Activated B cell treated with CpG ODN at 0.5 μM for 24 hours (primary cell): Measurements from ENCODE around the gene DGAT2L6. TPM values are rescaled to one million over a fixed set of nuclear protein-coding genes. Genes with fewer than 3 reads are reported as not detected.

ENCODE experiments used
- ATAC-seq: fragments of 200-7000 bp; cut with Tn5 transposase; one replicate; pipeline ENCODE4 v1.10.0; 2021; ENCODE audit warnings: low read depth, mild to moderate bottlenecking, moderate library complexity
- CTCF ChIA-PET: fragments of 350-600 bp; sonication (Branson Sonifier 250); formaldehyde crosslinking; loops from one replicate; lab custom pipeline; 2021; ENCODE audit warnings: antibody characterized with exemption; lab: Charles Lee
- POLR2A ChIA-PET: fragments of 350-600 bp; sonication (Branson Sonifier 250); formaldehyde crosslinking; loops from one replicate; lab custom pipeline; 2021; ENCODE audit warnings: antibody characterized with exemption; lab: Charles Lee
- DNase-seq: peaks from one replicate; pipeline ENCODE4 v3.0.0; 2022
- H3K27ac Mint-ChIP-seq: one replicate; pipeline ENCODE4 v1.8.0; 2020; ENCODE audit warnings: mixed read lengths
- H3K27me3 Mint-ChIP-seq: one replicate; pipeline ENCODE4 v1.8.0; 2021; ENCODE audit warnings: mixed read lengths
- H3K36me3 Mint-ChIP-seq: one replicate; pipeline ENCODE4 v1.8.0; 2021; ENCODE audit warnings: low read depth, mixed read lengths
- H3K4me1 Mint-ChIP-seq: one replicate; pipeline ENCODE4 v1.8.0; 2021; ENCODE audit warnings: mixed read lengths
- H3K4me3 Mint-ChIP-seq: one replicate; pipeline ENCODE4 v1.8.0; 2020; ENCODE audit warnings: mild to moderate bottlenecking, mixed read lengths
- H3K9me3 Mint-ChIP-seq: one replicate; pipeline ENCODE4 v1.8.0; 2020; ENCODE audit warnings: mixed read lengths
- intact Hi-C: fragments of 100-400 bp; cut with micrococcal nuclease; formaldehyde crosslinking; loops from one replicate; pipeline ENCODE4 v1.15.1; 2024
- total RNA-seq: library from RNA; stranded (reverse); gene quantifications from 2 replicates; pipeline ENCODE4 v1.2.3, GENCODE V29; 2022
- TF ChIP-seq, protein P1 (sequence below): fragments of 200-600 bp; IDR thresholded peaks from one replicate; pipeline ENCODE4 v1.8.0; 2022; ENCODE audit warnings: antibody characterized with exemption, mild to moderate bottlenecking

DGAT2L6 gene
- total RNA-seq, 1 donor from 2014 or later = not detected

DNA sequence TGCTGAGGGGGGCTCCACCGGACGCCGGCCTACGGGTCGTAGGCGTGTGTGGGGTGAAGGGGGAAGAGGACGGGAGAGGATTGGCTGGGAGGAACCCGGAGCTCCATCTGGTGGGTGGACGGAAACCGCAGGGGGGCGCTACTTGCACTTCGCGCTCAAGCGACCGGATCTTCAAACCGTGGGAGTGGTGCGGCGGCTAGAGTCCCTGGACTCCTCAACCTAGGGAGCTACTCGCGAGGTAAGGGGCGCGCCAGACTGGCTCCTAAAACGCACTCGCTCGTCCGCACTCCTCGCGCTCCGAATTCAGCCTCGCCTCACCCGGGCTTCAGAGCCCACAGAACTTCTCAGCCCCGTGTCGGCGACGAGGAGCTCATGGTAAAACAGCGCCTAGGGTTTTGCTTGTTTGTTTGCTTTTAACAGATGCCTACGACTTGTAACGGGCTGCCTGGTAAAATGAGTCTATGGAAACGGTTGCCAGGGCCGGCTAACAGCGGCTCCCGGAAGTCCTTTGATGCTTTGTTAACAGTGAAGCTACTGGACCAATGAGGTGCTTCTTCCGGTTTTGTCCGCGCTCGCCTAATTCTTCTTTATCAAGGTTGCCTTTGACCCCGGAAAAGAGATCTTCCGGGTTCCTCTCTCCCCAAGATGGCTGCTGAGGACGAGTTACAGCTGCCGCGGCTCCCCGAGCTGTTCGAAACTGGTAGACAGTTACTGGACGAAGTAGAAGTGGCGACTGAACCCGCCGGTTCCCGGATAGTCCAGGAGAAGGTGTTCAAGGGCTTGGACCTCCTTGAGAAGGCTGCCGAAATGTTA, 43.8 kb upstream of the DGAT2L6 start, which contains the start of gene IGBP1:
IGBP1 (plus strand) TSS at position 145 of the 813 bp plus-strand sequence; CDS start at position 646, 501 bp downstream.
- CTCF ChIA-PET = interaction anchor here (1.0 to 1.4 kb wide), 4 partner anchors 32 to 596 kb away, joined by 3 to 7 read pairs (median 3); no protein-coding TSS in a partner anchor

DNA sequence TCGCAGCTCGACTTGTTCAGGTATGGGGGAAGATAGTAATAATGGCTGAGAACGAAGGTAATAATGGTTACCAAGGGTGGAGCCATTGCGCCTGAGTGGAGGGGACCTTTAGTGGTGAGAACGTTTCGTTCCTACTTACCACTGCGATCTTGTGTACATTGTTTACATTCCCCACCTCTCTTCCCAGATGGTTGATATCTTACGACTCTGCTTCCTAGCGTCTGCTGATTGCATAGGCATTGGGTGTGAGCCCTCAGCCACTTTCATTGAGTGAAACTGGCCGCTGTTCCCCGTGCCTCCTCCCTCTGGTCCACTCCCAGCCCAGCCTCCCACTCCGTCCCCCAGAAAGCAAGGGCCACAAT, 43.2 kb upstream of the DGAT2L6 start:
- peaks cover 22% of the 10 kb centered on the region for H3K36me3 Mint-ChIP-seq
- CTCF ChIA-PET = interaction anchor here (1.0 to 1.4 kb wide), 4 partner anchors 31 to 596 kb away, joined by 3 to 7 read pairs (median 3); no protein-coding TSS in a partner anchor

More for the DNA sequence above, 43.8 kb upstream of the DGAT2L6 start, which contains the start of gene IGBP1:
- Mint-ChIP-seq H3K27ac (peak within 1 kb of the TSS; percentile 96), H3K36me3 (peaks cover 22% of the 10 kb centered on the region), H3K4me1 (peaks cover 29% of the 10 kb centered on the region), H3K27me3 (no peaks in the 10 kb centered on the region), H3K9me3 (no peaks in the 10 kb centered on the region), H3K4me3 (peak within 1 kb of the TSS; percentile 99)
- intact Hi-C loops = loop anchor here (1.0 to 10.0 kb wide), 6 partner anchors 157 to 1305 kb away; partner anchors contain the start of genes FOXO4, KIF4A and PJA1
- peak; percentile 82 for ATAC-seq
- POLR2A ChIA-PET = interaction anchor here (0.5 to 1.6 kb wide), 13 partner anchors 9 to 1634 kb away, joined by 3 to 14 read pairs (median 3); partner anchors contain the start of genes EFNB1, PJA1, TAF1 and YIPF6
- DNase-seq = peak; percentile 57
- TF ChIP-seq, protein P1, sequence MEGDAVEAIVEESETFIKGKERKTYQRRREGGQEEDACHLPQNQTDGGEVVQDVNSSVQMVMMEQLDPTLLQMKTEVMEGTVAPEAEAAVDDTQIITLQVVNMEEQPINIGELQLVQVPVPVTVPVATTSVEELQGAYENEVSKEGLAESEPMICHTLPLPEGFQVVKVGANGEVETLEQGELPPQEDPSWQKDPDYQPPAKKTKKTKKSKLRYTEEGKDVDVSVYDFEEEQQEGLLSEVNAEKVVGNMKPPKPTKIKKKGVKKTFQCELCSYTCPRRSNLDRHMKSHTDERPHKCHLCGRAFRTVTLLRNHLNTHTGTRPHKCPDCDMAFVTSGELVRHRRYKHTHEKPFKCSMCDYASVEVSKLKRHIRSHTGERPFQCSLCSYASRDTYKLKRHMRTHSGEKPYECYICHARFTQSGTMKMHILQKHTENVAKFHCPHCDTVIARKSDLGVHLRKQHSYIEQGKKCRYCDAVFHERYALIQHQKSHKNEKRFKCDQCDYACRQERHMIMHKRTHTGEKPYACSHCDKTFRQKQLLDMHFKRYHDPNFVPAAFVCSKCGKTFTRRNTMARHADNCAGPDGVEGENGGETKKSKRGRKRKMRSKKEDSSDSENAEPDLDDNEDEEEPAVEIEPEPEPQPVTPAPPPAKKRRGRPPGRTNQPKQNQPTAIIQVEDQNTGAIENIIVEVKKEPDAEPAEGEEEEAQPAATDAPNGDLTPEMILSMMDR = no peak

DNA sequence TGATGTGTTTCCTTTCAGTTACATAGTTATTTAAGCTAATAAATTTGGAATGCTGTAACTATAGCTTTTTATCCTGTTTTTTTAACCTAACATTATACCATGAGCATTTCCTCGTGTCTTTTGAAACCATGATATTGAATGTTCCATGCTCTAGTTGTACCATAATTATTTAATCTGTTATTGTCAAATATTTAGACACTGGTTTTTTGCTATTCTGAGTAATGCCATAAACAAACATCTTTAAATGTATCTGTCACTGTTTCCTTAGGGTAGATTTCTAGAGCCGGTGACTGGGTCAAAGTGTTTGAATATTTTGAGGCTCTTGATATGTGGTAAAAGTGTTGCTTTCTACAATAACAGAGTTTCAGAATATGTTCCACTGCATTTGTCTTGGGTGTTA, 38.7 kb upstream of the DGAT2L6 start:
- peaks cover 40% of the 10 kb centered on the region for H3K36me3 Mint-ChIP-seq
- ChIA-PET POLR2A (no interaction called here), CTCF (no interaction called here)
- H3K27ac Mint-ChIP-seq = no peak overlapping the region
- DNase-seq = no peak
- no peak for ATAC-seq
- intact Hi-C loops = loop anchor here (10.0 kb wide), 1 partner anchor 956 kb away; the partner anchor contains the start of gene FOXO4
- no peaks in the 10 kb centered on the region for H3K9me3 Mint-ChIP-seq
- no peak overlapping the region for H3K4me3 Mint-ChIP-seq
- peaks cover 31% of the 10 kb centered on the region for H3K4me1 Mint-ChIP-seq
- H3K27me3 Mint-ChIP-seq = no peaks in the 10 kb centered on the region
- TF ChIP-seq, protein P1 = no peak

More for the DNA sequence above, 43.2 kb upstream of the DGAT2L6 start:
- TF ChIP-seq, protein P1 = no peak
- Mint-ChIP-seq H3K4me3 (peak overlapping the region; percentile 99), H3K4me1 (peaks cover 29% of the 10 kb centered on the region), H3K27me3 (no peaks in the 10 kb centered on the region), H3K27ac (peak overlapping the region; percentile 96), H3K9me3 (no peaks in the 10 kb centered on the region)
- DNase-seq = no peak
- POLR2A ChIA-PET = interaction anchor here (0.8 to 1.6 kb wide), 6 partner anchors 8 to 1398 kb away, joined by 3 to 14 read pairs (median 7); partner anchors contain the start of genes EFNB1 and TAF1
- peak; percentile 9 for ATAC-seq
- intact Hi-C loops = loop anchor here (10.0 kb wide), 1 partner anchor 961 kb away; the partner anchor contains the start of gene FOXO4

DNA sequence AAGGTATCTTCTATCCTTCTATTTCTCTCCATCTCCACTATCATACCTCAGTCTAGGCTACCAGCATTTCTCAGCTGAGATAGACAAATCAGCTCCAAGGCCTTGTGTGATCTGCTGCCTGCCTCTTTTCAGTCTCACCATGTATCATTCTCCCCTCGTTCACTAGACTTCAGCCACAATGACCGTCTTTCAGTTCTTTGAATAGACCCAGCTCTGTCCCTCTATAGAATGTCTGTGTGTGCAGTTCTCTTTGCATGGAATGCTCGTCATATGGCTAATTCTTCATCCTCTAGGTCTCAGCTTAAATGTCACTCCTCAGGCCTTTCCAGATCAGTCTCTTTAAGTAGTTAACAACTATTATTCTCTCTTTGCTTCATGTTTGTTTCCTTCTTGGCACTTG, 37.5 kb upstream of the DGAT2L6 start:
- TF ChIP-seq, protein P1 = no peak
- ATAC-seq = no peak
- CTCF ChIA-PET = interaction anchor here (1.6 kb wide), 1 partner anchor 11 kb away, joined by 3 read pairs; no protein-coding TSS in a partner anchor
- no peak for DNase-seq
- POLR2A ChIA-PET = no interaction called here
- intact Hi-C loops = loop anchor here (10.0 kb wide), 1 partner anchor 955 kb away; the partner anchor contains the start of gene FOXO4
- no peak overlapping the region for H3K4me3 Mint-ChIP-seq
- H3K27me3 Mint-ChIP-seq = no peaks in the 10 kb centered on the region
- H3K4me1 Mint-ChIP-seq = peaks cover 22% of the 10 kb centered on the region
- H3K27ac Mint-ChIP-seq = no peak overlapping the region
- no peaks in the 10 kb centered on the region for H3K9me3 Mint-ChIP-seq
- H3K36me3 Mint-ChIP-seq = peaks cover 37% of the 10 kb centered on the region
